Stimulated activated effector memory CD8-positive, alpha-beta T cell treated with anti-CD3 and anti-CD28 coated beads, Interleukin-12 subunit alpha, Interleukin-12 subunit beta, amount 100 ng/mL, for 72 hours (primary cell): ENCODE data around the gene PIP5K1B.
"Not testable (repeated sequence)": the region's sequence is repeated elsewhere in the genome, so short reads cannot be mapped to it uniquely, and the experiment has no call there.

ENCODE experiments used
- ATAC-seq: fragments of 150-1000 bp; cut with Tn5 transposase; 2 replicates; pipeline ENCODE4 v1.10.0; 2021
- DNase-seq, 2 donors: peaks; one replicate each; pipeline ENCODE4 v3.0.0; 2021 to 2022; ENCODE audit warnings: low spot score in 2 of 2
- H3K27ac Mint-ChIP-seq: one replicate; pipeline ENCODE4 v1.8.0; 2022; ENCODE audit warnings: mild to moderate bottlenecking, mixed read lengths
- H3K36me3 Mint-ChIP-seq: one replicate; pipeline ENCODE4 v1.8.0; 2022; ENCODE audit warnings: mild to moderate bottlenecking, mixed read lengths
- H3K4me1 Mint-ChIP-seq: one replicate; pipeline ENCODE4 v1.8.0; 2022; ENCODE audit warnings: mixed read lengths
- H3K4me3 Mint-ChIP-seq: one replicate; pipeline ENCODE4 v1.8.0; 2022; ENCODE audit warnings: mild to moderate bottlenecking, mixed read lengths
- H3K9me3 Mint-ChIP-seq: one replicate; pipeline ENCODE4 v1.8.0; 2022; ENCODE audit warnings: mixed read lengths

Gene PIP5K1B

DNA sequence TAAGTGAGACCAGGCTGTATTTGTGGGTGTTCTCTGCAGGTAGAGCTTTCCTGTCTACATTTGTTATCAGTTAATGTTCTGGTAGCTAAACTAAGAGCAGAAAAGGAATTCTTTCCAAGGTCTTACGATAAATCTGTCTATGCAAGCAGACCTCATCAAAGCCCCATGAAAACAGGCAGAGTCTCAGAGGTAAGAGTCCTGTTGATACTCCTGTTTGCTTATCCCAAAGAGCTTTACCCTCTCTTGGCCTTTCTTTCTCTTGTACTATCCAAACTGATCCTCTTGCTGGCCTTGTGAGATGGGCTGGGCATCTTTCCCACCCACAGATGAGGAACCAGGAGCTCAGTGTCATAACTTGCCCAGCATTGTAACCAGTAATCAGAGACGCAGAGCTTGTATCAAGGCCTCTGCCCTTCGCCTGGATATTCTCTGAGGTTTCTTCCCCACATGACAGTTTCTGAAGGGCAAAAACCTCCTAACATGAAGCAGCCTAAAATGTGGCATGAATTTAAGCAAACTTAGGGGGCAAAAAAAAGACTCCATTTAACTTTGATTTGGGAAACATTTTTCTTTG is 275.4 kb downstream of the PIP5K1B start:
- Mint-ChIP-seq H3K27ac (no peak overlapping the region), H3K4me1 (peaks cover 12% of the 10 kb centered on the region), H3K4me3 (no peak overlapping the region), H3K36me3 (no peaks in the 10 kb centered on the region), H3K9me3 (no peaks in the 10 kb centered on the region)
- ATAC-seq: no peak
- no peak for DNase-seq

- H3K27ac Mint-ChIP-seq: no peak overlapping the region
- DNase-seq (no peak), ATAC-seq (no peak)
- no peaks in the 10 kb centered on the region for H3K36me3 Mint-ChIP-seq
- H3K4me1 Mint-ChIP-seq: peaks cover 6% of the 10 kb centered on the region
- no peak overlapping the region for H3K4me3 Mint-ChIP-seq
- no peaks in the 10 kb centered on the region for H3K9me3 Mint-ChIP-seq
Measured at GRCh38 chr9:68981789-68982188, 276.7 kb downstream of the PIP5K1B start.

- Mint-ChIP-seq H3K36me3 (no peaks in the 10 kb centered on the region), H3K27ac (no peak overlapping the region), H3K4me1 (peaks cover 6% of the 10 kb centered on the region), H3K4me3 (no peak overlapping the region), H3K9me3 (no peaks in the 10 kb centered on the region)
- no peak for DNase-seq
- no peak for ATAC-seq
Measured at GRCh38 chr9:68983008-68983411, 278.0 kb downstream of the PIP5K1B start.

DNA sequence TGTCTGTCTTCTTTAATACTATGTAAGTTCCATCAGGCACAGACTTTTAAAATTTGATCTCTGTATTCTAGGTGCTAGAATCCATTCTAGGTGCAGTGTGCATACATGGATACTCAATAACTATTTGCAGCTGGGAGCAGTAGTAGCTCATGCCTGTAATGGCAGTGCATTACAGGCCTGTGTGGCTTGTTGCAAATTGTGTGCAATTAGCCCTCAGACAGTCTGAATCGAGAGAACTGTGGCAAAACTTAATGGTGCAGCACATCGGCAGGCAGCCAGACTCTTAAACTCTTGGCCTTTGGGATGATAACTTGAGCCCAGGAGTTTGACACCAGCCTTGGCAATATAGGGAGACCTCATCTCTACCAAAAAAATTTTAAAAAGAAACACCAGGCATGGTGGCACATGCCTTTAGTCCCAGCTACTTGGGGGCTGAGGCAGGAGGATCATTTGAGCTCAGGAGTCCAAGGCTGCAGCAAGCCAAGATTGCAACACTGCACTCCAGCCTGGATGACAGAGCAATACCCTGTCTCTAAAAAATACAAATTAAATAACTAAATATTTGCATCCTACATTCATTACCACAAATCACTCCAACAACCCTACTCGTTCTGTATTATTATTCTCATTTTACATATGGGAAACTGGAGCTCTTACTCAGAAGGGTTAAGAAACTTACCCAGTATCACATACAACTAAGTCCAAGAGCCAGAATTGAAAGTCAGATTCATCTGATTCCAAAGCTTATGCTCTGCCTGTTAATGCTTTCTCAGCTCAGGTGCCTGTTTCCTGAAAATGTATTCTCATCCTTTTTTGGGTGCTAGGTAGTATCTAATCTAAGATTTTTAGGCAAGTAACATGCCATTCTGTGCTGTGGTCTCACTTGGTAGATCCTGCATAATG is 278.7 kb downstream of the PIP5K1B start:
- no peak overlapping the region for H3K4me3 Mint-ChIP-seq

DNA sequence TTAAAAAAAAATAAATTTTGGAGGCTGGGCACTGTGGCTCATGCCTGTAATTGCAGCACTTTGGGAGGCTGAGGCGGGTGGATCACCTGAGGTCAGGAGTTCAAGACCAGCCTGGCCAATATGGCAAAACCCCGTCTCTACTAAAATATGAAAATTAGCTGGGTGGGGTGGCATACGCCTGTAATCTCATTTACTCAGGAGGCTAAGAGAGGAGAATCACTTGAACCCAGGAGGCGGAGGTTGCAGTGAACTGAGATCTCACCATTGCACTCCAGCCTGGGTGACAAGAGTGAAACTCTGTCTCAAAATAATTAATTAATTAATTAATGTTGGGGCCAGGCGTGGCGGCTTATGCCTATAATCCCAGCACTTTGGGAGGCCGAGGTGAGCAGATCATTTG is 281.9 kb downstream of the PIP5K1B start:
- H3K36me3 Mint-ChIP-seq, H3K27ac Mint-ChIP-seq, ATAC-seq, DNase-seq, H3K4me3 Mint-ChIP-seq, H3K9me3 Mint-ChIP-seq, H3K4me1 Mint-ChIP-seq: not testable (repeated sequence)

More for the DNA sequence above, 278.7 kb downstream of the PIP5K1B start:
- ATAC-seq: peak; percentile 38
- H3K4me1 Mint-ChIP-seq: peaks cover 6% of the 10 kb centered on the region
- H3K36me3 Mint-ChIP-seq: no peaks in the 10 kb centered on the region
- no peak overlapping the region for H3K27ac Mint-ChIP-seq
- no peaks in the 10 kb centered on the region for H3K9me3 Mint-ChIP-seq
- no peak for DNase-seq

GRCh38 chr9:68991457-68991856 is 286.4 kb downstream of the PIP5K1B start:
- H3K27ac Mint-ChIP-seq: no peak overlapping the region
- H3K9me3 Mint-ChIP-seq: no peaks in the 10 kb centered on the region
- peaks cover 5% of the 10 kb centered on the region for H3K4me1 Mint-ChIP-seq
- no peaks in the 10 kb centered on the region for H3K36me3 Mint-ChIP-seq
- no peak for ATAC-seq
- no peak for DNase-seq
- H3K4me3 Mint-ChIP-seq: no peak overlapping the region

- Mint-ChIP-seq H3K36me3 (no peaks in the 10 kb centered on the region), H3K9me3 (no peaks in the 10 kb centered on the region), H3K27ac (no peak overlapping the region), H3K4me1 (peaks cover 11% of the 10 kb centered on the region), H3K4me3 (no peak overlapping the region)
- DNase-seq: no peak
- no peak for ATAC-seq
Measured at GRCh38 chr9:68995776-68996175, 290.7 kb downstream of the PIP5K1B start.

DNA sequence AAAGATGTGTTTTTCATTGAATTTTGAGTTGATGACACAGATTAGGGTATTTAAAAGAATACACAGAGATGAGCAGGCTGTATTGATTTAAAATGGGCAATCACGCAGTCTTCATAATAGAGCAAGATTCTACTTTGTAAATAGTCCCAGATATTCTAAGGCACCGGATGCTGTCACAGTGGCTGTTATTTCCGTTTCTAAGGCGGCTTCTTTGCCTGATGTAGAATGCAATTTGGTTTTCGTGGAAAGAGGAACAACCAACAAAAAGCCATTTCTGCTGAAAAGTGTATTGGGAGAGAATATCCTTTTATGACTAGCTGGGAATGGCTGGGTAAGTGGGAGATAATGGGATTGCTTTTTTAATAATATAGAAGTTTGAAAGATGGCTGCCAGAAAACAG is 291.4 kb downstream of the PIP5K1B start:
- no peak overlapping the region for H3K27ac Mint-ChIP-seq
- ATAC-seq: no peak
- no peak overlapping the region for H3K4me3 Mint-ChIP-seq

GRCh38 chr9:68997666-68998065 is 292.6 kb downstream of the PIP5K1B start:
- Mint-ChIP-seq H3K4me1 (peaks cover 11% of the 10 kb centered on the region), H3K27ac (no peak overlapping the region), H3K36me3 (no peaks in the 10 kb centered on the region), H3K4me3 (no peak overlapping the region), H3K9me3 (no peaks in the 10 kb centered on the region)
- DNase-seq (no peak), ATAC-seq (no peak)

More for the DNA sequence above, 291.4 kb downstream of the PIP5K1B start:
- Mint-ChIP-seq H3K36me3 (no peaks in the 10 kb centered on the region), H3K9me3 (no peaks in the 10 kb centered on the region), H3K4me1 (peaks cover 11% of the 10 kb centered on the region)
- DNase-seq: no peak

DNA sequence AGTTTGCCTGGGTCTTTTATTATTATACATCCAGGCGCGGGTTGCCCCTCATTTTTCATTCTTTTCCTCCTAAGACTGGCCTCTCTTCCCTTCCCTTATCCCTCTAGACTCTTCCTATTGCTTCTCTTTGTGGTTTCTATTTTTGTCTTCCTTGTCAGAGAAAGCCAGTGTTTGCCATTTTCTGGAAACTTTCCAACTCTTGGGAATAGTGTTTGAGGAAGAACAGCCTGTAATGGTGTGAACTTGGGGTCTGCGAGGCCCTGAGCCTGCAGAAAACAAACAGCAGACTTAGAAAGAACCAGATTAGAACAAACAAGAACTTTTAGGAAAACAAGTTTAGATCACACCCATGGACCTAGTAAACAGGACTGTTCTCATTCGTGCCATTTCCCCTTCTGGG is 293.3 kb downstream of the PIP5K1B start:
- H3K9me3 Mint-ChIP-seq: no peaks in the 10 kb centered on the region
- no peaks in the 10 kb centered on the region for H3K36me3 Mint-ChIP-seq
- no peak for DNase-seq
- no peak for ATAC-seq
- no peak overlapping the region for H3K4me3 Mint-ChIP-seq
- no peak overlapping the region for H3K27ac Mint-ChIP-seq
- H3K4me1 Mint-ChIP-seq: peaks cover 11% of the 10 kb centered on the region

- Mint-ChIP-seq H3K36me3 (no peaks in the 10 kb centered on the region), H3K4me3 (no peak overlapping the region), H3K27ac (peak overlapping the region; percentile 24), H3K4me1 (peaks cover 11% of the 10 kb centered on the region), H3K9me3 (no peaks in the 10 kb centered on the region)
- no peak for ATAC-seq
- no peak for DNase-seq
Measured at GRCh38 chr9:68998812-68999211, 293.8 kb downstream of the PIP5K1B start.

DNA sequence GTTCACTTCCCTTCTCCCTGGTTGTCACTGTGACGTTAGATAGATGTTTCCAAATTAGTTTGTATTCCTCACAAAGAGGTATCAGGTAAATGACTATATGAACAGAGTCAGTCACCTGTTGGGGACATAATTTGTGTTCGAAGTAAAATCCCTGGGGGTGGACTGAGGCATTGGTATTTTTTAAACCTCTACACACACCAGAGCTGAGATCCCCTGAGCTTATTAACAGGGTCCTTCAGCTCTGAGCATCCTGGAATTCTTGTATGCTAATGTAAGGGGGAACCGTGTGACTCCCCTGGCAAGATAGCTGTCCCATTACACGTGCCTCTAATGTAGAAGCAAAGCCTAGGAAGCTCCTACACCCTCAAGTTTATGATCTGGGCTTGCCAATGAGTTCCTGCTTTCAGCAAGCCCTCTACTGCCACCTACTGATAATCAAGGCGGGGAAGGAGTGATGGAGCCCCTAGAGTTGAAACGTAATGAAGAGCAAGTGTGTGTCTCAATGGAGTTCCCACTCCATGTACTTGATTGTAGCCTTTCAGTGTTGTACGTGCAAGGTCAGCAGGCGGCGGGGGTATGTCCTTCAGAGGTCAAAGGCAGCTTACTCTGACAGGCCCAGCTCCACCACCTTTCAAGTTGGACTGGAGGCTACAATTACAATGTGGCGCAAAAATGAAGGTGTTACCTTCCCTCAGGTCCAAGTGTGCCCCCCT is 294.5 kb downstream of the PIP5K1B start:
- peak; percentile 83 for ATAC-seq
- H3K9me3 Mint-ChIP-seq: no peaks in the 10 kb centered on the region
- H3K4me3 Mint-ChIP-seq: no peak overlapping the region
- H3K4me1 Mint-ChIP-seq: peaks cover 11% of the 10 kb centered on the region
- peak overlapping the region; percentile 24 for H3K27ac Mint-ChIP-seq
- DNase-seq: peak; percentile 25 to 76
- H3K36me3 Mint-ChIP-seq: no peaks in the 10 kb centered on the region

DNA sequence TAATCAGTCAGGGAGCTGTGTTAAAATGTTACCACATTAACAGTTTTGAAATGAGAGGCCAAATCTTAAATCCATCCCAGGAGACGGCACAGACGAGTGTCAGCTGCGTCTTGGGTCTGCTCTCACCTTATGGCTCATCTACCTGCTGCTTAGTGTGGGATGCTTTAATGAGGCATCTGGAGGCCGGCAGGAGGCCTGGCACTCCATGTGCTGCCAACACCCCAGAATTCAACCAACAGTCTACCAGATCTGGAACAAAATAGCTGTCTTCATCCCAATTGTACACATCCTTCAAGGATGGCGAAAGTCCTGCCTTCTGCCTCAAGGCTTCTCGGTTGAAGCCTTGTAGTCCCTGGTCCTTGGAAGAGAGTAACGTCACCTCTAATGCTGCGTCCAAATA is 296.9 kb downstream of the PIP5K1B start:
- Mint-ChIP-seq H3K27ac (no peak overlapping the region), H3K9me3 (no peaks in the 10 kb centered on the region), H3K4me3 (no peak overlapping the region), H3K36me3 (no peaks in the 10 kb centered on the region), H3K4me1 (peaks cover 6% of the 10 kb centered on the region)
- ATAC-seq: no peak
- no peak for DNase-seq

- no peak for DNase-seq
- no peak for ATAC-seq
- Mint-ChIP-seq H3K36me3 (no peaks in the 10 kb centered on the region), H3K27ac (no peak overlapping the region), H3K4me1 (peaks cover 6% of the 10 kb centered on the region), H3K4me3 (no peak overlapping the region), H3K9me3 (no peaks in the 10 kb centered on the region)
Measured at GRCh38 chr9:69003051-69003450, 298.0 kb downstream of the PIP5K1B start.

GRCh38 chr9:69004836-69005235 is 299.8 kb downstream of the PIP5K1B start:
- no peak for DNase-seq
- ATAC-seq: no peak
- Mint-ChIP-seq H3K36me3 (no peaks in the 10 kb centered on the region), H3K4me3 (no peak overlapping the region), H3K9me3 (no peaks in the 10 kb centered on the region), H3K27ac (no peak overlapping the region), H3K4me1 (no peaks in the 10 kb centered on the region)
